OCI-LY7 (cell line): ENCODE results near the gene GNA15.
"Not testable (repeated sequence)": the region's sequence is repeated elsewhere in the genome, so short reads cannot be mapped to it uniquely, and the experiment has no call there.

Experiments used
- EZH2phosphoT487 ChIP-seq: fragments of 200-600 bp; sonication (generic); IDR thresholded peaks from 2 replicates; pipeline ENCODE4 v1.6.1; 2018; ENCODE audit warnings: low read depth, borderline replicate concordance, mild to moderate bottlenecking, mixed run types, antibody characterized with exemption, low read length, moderate library complexity, mixed read lengths
- TF ChIP-seq, protein P1 (sequence below): fragments of 200-600 bp; sonication (generic); conservative IDR thresholded peaks from 2 replicates; pipeline ENCODE4 v1.5.1; 2014; ENCODE audit warnings: mild to moderate bottlenecking, antibody characterized with exemption, low read length, moderate library complexity, mixed read lengths

DNA sequence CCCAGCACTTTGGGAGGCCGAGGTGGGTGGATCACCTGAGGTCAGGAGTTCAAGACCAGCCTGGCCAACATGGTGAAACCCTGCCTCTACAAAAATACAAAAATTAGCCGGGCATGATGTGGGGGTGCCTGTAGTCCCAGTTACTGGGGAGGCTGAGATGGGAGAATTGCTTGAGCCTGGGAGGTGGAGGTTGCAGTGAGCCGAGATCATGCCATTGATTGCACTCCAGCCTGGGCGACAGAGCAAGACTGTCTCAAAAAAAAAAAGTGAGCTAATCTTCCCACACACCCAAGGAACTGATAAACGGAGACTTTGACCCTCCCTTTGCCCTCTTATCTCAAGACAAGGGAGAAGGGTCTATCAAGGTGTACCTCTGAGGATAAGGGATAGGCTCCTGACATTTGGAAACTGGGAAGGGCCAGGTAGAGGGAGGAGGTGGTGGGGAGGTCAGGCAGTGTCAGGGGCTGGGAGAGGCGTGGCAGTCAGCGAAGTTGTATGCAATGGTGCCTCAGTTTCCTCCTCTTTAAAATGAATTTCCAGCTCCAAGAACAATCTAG is 46.5 kb upstream of the GNA15 start:
- TF ChIP-seq, protein P1, sequence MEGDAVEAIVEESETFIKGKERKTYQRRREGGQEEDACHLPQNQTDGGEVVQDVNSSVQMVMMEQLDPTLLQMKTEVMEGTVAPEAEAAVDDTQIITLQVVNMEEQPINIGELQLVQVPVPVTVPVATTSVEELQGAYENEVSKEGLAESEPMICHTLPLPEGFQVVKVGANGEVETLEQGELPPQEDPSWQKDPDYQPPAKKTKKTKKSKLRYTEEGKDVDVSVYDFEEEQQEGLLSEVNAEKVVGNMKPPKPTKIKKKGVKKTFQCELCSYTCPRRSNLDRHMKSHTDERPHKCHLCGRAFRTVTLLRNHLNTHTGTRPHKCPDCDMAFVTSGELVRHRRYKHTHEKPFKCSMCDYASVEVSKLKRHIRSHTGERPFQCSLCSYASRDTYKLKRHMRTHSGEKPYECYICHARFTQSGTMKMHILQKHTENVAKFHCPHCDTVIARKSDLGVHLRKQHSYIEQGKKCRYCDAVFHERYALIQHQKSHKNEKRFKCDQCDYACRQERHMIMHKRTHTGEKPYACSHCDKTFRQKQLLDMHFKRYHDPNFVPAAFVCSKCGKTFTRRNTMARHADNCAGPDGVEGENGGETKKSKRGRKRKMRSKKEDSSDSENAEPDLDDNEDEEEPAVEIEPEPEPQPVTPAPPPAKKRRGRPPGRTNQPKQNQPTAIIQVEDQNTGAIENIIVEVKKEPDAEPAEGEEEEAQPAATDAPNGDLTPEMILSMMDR, result not testable (repeated sequence)
- not testable (repeated sequence) for TF ChIP-seq EZH2phosphoT487
